ENCODE results near the gene MAP3K21.
A peak's percentile ranks its signal among the peaks of the same experiment; 100 is the strongest.

The MAP3K21 gene

GRCh38 chr1:233389169-233389568 is 61.6 kb downstream of the MAP3K21 start:
- DNase-seq (ENCODE audit: low read depth in 2 of 2), result no peak

GRCh38 chr1:233389893-233390292 is 62.4 kb downstream of the MAP3K21 start:
- DNase-seq (ENCODE audit: low read depth in 2 of 2), result no peak

DNA sequence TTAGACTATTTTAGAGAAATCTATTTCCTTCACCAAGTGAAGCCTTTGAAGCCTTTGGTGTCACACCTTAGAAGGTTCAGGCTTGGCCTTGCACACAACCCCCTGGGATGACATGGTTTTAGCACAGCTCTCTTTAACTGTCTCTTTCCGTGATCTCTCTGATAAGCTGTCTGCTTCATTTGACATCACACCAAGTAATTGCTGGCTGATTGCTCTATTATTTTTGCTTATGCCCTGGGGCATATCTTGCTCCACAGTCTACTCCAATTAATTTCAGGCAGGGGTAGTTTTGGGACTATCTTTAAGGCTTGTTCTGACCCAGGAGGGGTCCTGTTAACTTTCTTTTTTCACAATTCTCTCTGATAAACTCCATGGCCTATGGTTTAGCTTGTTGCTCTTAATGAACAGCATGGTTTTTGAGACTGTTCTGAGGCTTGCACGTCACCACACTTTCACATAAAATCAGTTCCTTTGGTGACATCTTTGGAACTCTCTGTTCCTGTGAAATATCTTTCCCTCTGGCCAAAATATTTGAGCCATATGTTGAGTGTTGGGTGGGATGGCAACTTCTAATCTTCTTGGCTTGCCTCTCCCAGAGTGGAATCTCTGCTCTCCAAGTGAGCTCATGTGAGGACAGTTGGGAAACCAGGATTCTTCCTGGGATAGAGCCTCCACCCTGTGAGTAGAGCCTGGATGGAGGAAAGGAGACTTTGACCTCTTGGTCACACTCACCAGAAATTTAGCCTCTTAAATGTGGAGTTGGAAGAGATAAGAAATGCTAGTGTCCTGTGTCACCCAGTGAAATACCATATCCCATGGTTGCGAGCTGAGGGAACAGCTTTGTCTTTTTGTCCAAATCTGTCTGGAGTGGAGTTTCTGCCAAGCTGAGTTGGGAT is 63.6 kb downstream of the MAP3K21 start:
- DNase-seq (ENCODE audit: low read depth in 2 of 2), result no peak

DNA sequence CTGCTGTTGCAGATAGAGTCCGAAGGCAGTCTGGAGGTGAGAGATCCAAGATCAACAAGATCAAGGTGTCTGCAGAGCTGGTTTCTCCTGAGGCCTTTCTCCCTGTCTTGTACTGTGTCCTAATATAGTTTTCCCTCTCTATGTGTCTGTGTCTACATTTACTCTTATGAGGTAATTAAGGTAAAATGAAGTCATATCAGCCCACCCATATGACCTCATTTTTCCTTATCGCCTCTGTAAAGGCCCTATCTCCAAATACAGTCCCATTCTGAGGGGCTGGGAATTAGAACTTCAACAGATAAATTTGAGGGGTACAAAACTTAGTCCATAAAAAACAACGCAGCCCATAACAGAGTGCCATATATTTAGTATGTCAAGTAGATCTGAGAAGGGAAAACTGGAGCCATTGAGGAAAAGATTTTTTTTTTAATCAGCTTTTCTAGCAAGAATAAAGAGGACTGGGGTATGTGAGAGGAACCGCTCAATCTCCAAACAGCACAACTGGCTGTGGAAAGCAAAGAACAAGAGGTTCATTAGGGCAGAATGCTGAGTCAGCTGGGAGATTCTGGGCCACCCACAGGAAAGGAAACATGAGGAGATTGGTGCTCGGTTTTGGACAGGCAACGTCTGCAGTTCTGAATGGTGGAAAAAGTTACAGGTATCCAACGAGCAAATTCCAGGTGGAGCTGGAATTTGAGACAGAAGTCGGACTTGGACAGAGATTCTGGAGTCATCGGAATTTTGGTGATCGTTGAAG is 65.7 kb downstream of the MAP3K21 start:
- no peak for DNase-seq (ENCODE audit: low read depth in 2 of 2)

DNA sequence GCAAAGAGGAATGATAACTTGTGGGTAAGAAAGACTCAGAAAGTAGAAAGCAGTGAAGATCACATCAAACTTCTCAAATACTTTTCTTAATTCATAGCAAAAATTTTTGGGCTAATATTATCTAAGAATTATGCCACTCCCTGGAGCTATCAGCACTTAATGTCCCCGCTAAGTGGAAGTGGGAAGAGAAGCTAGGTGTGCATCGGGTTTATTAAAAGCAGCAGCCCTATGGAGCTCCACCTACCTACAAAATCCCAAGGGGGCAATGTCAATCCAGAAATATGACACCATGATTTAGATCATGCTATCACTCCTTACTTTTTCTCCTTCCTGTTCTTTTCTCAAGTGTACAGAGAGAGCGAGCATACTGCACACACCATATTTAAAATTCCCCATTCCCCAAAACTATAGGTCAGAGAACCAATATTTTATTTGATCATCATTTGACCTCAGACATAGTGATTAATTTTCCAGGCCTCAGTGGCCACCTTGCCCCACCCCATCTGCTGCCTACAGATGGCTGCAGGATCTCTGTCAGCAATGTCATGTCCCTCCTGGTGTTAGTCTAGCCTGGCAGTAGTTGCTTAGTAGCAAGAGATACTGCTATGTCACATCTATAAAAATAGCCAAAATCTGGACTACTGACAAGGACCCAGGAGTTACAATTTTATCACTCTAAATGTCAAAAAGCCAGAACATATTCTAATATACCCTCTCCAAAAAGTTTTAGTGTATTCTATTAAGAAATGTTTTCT is 66.6 kb downstream of the MAP3K21 start:
- DNase-seq (ENCODE audit: low read depth in 2 of 2), result no peak

DNA sequence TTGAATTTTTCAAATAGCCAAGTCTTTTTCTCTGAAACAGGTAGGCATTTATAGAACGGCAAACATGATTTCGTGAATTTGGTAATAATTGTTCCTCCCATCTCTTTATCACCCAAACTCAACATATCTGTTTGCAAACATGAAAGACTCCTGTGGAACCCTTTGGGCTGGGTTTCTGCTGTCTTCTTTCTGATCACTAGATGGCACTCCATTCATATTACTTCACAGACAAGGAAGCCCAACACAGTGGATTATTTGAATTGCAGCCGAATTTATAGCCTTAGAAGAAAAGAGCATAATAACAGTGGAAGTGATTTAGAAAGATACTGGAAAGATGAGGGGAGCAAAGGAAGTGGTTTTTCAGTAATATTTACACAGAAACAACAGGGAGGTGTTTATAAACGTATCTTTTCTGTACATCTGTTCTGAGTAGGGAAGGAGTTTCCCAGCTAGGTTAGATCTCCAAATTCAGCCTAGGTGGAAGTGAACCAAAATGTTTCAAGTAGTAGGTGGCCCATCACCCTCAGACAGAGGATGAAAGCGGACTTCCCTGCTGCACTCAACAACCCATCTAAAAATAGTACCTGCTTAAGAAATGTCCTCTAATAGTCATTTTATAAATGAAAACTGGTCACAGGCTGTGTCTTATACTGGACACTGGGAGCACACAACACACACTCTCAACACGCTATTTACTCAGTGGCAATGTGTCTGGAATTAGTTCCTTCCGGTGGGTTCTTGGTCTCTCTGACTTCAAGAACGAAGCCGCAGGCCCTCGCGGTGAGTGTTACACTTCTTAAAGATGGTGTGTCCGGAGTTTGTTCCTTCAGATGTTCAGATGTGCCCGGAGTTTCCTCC is 67.6 kb downstream of the MAP3K21 start:
- DNase-seq (ENCODE audit: low read depth in 2 of 2), result peak in 1 of 2 donors; percentile 7

DNA sequence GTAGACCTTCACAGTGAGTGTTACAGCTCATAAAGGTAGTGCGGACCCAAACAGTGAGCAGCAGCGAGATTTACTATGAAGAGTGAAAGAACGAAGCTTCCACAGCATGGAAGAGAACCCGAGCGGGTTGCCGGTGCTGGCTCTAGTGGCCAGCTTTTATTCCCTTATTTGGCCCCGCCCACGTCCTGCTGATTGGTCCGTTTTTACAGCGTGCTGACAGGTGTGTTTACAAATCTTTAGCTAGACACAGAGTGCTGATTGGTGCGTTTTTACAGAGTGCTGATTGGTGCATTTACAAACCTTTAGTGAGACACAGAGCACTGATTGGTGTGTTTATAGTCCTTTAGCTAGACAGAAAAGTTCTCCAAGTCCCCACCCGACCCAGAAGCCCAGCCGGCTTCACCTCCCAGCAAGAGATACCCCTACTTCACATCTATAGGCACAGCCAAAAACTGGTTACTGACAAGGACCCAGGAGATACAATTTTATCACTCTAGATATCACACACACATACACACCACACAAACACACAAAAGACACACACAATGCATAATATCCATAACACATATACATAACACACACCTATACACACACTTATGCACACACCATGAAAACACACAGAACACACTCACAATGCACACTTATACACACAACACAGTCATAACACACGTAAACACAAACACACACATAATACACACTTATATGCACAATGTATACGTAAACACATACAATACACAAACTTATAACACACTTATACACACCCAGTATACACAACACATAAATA is 68.5 kb downstream of the MAP3K21 start:
- DNase-seq (ENCODE audit: low read depth in 2 of 2), result no peak

- no peak for DNase-seq (ENCODE audit: low read depth in 2 of 2)
Measured at GRCh38 chr1:233406339-233406960, 78.9 kb downstream of the MAP3K21 start.

GRCh38 chr1:233406994-233407631 is 79.6 kb downstream of the MAP3K21 start:
- DNase-seq (ENCODE audit: low read depth in 2 of 2), result no peak

GRCh38 chr1:233409540-233409939 is 82.0 kb downstream of the MAP3K21 start:
- DNase-seq (ENCODE audit: low read depth in 2 of 2), result no peak

GRCh38 chr1:233410906-233411305 is 83.4 kb downstream of the MAP3K21 start:
- no peak for DNase-seq (ENCODE audit: low read depth in 2 of 2)

DNA sequence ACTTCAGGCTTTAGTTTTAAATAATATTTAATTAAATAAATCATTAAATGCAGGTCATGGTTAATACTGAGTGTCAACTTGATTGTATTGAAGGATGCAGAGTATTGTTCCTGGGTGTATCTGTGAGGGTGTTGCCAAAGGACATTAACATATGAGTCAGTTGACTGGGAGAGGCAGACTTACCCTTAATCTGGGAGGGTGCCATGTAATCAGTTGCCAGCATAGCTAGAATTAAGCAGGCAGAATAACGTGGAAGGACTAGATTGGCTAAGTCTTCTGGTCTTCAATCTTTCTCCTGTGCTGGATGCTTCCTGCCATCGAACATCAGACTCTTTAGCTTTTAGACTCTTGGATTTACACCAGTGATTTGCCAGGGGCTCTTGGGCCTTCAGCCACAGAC is 85.3 kb downstream of the MAP3K21 start:
- no peak for DNase-seq (ENCODE audit: low read depth in 2 of 2)

- no peak for DNase-seq (ENCODE audit: low read depth in 2 of 2)
Measured at GRCh38 chr1:233421293-233421692, 93.8 kb downstream of the MAP3K21 start.

DNA sequence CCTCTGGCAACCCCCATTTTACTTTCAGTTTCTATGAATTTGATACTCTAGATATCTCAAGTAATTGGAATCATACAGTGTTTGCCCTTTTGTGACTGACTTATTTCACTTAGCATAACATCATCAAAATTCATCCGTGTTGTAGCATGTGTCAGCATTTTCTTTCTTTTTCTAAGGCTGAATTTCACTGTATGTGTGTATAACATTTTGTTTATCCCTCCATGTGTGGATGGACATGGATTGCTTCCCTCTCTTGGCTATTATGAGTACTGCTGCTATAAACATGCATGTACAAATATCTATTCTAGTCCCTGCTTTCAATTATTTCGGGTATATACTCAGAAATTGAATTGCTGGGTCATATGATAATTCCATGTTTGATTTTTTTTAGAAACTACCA is 97.3 kb downstream of the MAP3K21 start:
- DNase-seq (ENCODE audit: low read depth in 2 of 2), result no peak

- DNase-seq (ENCODE audit: low read depth in 2 of 2), result no peak
Measured at GRCh38 chr1:233427907-233428306, 100.4 kb downstream of the MAP3K21 start.

DNA sequence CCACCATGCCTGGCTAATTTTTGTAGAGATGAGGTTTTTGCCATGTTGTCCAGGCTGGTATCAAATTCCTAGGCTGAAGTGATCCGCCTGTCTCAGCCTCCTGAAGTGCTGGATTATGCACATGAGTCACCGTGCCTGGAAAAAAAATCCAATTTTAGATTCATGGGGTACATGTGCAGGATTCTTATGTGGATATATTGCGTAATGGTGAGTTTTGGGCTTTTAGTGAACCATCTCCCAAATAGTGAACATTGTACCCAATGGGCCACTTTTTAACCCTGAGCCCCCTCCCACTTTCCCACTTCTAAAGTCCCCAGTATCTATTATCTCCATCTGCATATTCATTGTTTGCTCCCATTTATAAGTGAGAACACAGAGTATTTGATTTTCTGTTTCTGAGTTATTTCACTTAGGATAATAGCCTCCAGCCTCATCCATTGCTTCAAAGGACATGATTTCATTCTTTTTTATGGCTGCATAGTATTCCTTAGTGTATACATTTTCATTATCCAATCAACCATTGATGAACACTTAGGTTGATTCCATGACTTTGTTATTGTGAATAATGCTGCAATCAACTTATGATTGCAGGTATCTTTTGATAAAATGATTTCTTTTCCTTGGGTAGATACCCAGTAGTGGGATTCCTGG is 104.4 kb downstream of the MAP3K21 start:
- DNase-seq (ENCODE audit: low read depth in 2 of 2), result no peak

GRCh38 chr1:233432916-233433315 is 105.4 kb downstream of the MAP3K21 start:
- no peak for DNase-seq (ENCODE audit: low read depth in 2 of 2)

DNA sequence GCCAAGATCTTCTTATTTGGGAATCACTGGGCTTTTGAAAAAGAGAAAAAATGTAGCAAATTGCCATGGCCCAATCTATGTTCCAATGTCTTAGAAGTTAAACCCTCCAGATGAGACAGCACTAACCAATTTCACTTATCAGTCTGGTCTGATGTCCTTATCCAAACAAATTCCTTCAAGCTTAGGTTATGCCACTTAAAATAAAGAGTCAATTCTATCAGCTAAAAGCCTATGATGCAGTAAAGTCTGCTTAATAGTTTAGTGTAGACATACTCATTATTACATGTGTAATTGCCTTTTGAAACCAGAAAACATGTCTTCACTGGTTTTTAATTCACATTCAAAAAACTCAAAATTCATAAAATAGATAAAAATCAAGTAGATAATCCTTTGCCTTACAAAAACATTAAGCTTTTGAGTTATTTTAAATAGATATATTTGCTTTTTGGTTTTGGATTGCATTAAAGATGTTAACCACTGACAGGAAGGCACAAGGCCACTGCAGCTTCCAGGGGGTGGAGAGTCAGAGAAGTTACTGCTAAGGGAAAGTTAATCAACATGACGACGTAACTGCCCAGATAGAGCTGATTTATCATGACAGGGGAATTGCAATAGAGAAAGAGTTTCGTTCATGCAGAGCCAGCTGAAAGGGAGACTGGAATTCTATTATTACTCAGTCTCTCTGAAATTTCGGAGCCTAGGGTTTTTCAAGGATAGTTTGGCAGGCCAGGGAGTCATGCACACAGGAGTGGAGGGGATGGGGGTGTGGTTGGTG is 106.1 kb downstream of the MAP3K21 start:
- DNase-seq (ENCODE audit: low read depth in 2 of 2), result no peak
